ENCODE measurements around the gene KRIT1.
A peak's percentile ranks its signal among the peaks of the same experiment; 100 is the strongest.
"Not testable (repeated sequence)": the region's sequence is repeated elsewhere in the genome, so short reads cannot be mapped to it uniquely, and the experiment has no call there.

Gene KRIT1

GRCh38 chr7:92192326-92192725 lies 53.4 kb downstream of the KRIT1 start:
- no peaks in the 10 kb centered on the region for H3K27me3 ChIP-seq (ENCODE audit: control insufficient read depth in 1 of 2, insufficient read depth in 2 of 2, low read length in 2 of 2)
- no peak overlapping the region for H3K27ac ChIP-seq (ENCODE audit: low read length)
- no peaks in the 10 kb centered on the region for H3K9me3 ChIP-seq (ENCODE audit: control insufficient read depth in 2 of 2, low read length in 2 of 2)
- peaks cover 0 to 8% of the 10 kb centered on the region in 2 donors for H3K36me3 ChIP-seq (ENCODE audit: control insufficient read depth in 2 of 2, insufficient read depth in 2 of 2, low read length in 2 of 2)
- H3K4me3 ChIP-seq (ENCODE audit: low read length in 2 of 2): no peak overlapping the region
- H3K9ac ChIP-seq (ENCODE audit: low read length in 2 of 2): no peak overlapping the region
- H3K4me1 ChIP-seq (ENCODE audit: control insufficient read depth, insufficient read depth, low read length): no peaks in the 10 kb centered on the region

- not testable (repeated sequence) for H3K9me3 ChIP-seq (ENCODE audit: control insufficient read depth in 2 of 2, low read length in 2 of 2); H3K36me3 ChIP-seq (ENCODE audit: control insufficient read depth in 2 of 2, insufficient read depth in 2 of 2, low read length in 2 of 2); H3K9ac ChIP-seq (ENCODE audit: low read length in 2 of 2); H3K27ac ChIP-seq (ENCODE audit: low read length); H3K27me3 ChIP-seq (ENCODE audit: control insufficient read depth in 1 of 2, insufficient read depth in 2 of 2, low read length in 2 of 2); H3K4me1 ChIP-seq (ENCODE audit: control insufficient read depth, insufficient read depth, low read length); H3K4me3 ChIP-seq (ENCODE audit: low read length in 2 of 2)
Observed at GRCh38 chr7:92189246-92189645, 56.5 kb downstream of the KRIT1 start.

DNA sequence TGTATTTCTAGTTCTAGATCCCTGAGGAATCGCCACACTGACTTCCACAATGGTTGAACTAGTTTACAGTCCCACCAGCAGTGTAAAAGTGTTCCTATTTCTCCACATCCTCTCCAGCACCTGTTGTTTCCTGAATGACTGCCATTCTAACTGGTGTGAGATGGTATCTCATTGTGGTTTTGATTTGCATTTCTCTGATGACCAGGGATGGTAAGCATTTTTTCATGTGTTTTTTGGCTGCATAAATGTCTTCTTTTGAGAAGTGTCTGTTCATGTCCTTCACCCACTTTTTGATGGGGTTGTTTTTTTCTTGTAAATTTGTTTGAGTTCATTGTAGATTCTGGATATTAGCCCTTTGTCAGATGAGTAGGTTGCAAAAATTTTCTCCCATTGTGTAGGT lies 61.4 kb downstream of the KRIT1 start:
- not testable (repeated sequence) for H3K4me1 ChIP-seq (ENCODE audit: control insufficient read depth, insufficient read depth, low read length); H3K4me3 ChIP-seq (ENCODE audit: low read length in 2 of 2); H3K9me3 ChIP-seq (ENCODE audit: control insufficient read depth in 2 of 2, low read length in 2 of 2); H3K36me3 ChIP-seq (ENCODE audit: control insufficient read depth in 2 of 2, insufficient read depth in 2 of 2, low read length in 2 of 2); H3K27ac ChIP-seq (ENCODE audit: low read length); H3K9ac ChIP-seq (ENCODE audit: low read length in 2 of 2); H3K27me3 ChIP-seq (ENCODE audit: control insufficient read depth in 1 of 2, insufficient read depth in 2 of 2, low read length in 2 of 2)

- Histone ChIP-seq H3K4me1 (ENCODE audit: control insufficient read depth, insufficient read depth, low read length) (no peaks in the 10 kb centered on the region), H3K27ac (ENCODE audit: low read length) (peak within 1 kb of the TSS; percentile 67), H3K9ac (ENCODE audit: low read length in 2 of 2) (peak within 1 kb of the TSS; percentile 77 to 83), H3K36me3 (ENCODE audit: control insufficient read depth in 2 of 2, insufficient read depth in 2 of 2, low read length in 2 of 2) (no peaks in the 10 kb centered on the region), H3K9me3 (ENCODE audit: control insufficient read depth in 2 of 2, low read length in 2 of 2) (no peaks in the 10 kb centered on the region), H3K27me3 (ENCODE audit: control insufficient read depth in 1 of 2, insufficient read depth in 2 of 2, low read length in 2 of 2) (no peaks in the 10 kb centered on the region), H3K4me3 (ENCODE audit: low read length in 2 of 2) (peak within 1 kb of the TSS; percentile 64 to 77)
Observed at GRCh38 chr7:92178928-92179924, 66.5 kb downstream of the KRIT1 start, which contains the start of gene LRRD1. Gene LRRD1 (minus strand): TSS chr7:92179142. CDS start chr7:92165202, 13,940 bp downstream.

DNA sequence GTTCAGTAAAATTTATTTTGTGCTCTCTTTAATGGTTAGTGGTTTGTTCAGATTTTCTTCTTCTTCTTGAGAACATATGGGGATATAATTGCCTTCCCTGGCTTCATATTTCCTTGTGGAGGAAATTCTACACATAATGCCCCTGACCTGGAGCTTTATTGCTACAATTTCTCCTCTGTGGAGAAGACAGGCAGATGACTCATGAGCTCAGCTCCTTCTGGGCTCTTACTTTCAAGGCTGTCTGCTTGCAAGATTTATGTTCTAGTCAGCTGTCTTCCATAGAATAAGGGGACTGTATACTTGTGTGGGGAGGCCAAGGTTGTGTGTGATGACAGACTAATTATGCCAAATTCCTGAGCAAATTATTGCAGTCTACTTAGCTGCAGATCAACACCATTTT lies 68.4 kb downstream of the KRIT1 start:
- Histone ChIP-seq H3K27ac (ENCODE audit: low read length) (no peak overlapping the region), H3K9ac (ENCODE audit: low read length in 2 of 2) (no peak overlapping the region), H3K36me3 (ENCODE audit: control insufficient read depth in 2 of 2, insufficient read depth in 2 of 2, low read length in 2 of 2) (no peaks in the 10 kb centered on the region), H3K9me3 (ENCODE audit: control insufficient read depth in 2 of 2, low read length in 2 of 2) (no peaks in the 10 kb centered on the region), H3K27me3 (ENCODE audit: control insufficient read depth in 1 of 2, insufficient read depth in 2 of 2, low read length in 2 of 2) (no peaks in the 10 kb centered on the region), H3K4me1 (ENCODE audit: control insufficient read depth, insufficient read depth, low read length) (no peaks in the 10 kb centered on the region), H3K4me3 (ENCODE audit: low read length in 2 of 2) (no peak overlapping the region)

GRCh38 chr7:92169529-92169928 lies 76.2 kb downstream of the KRIT1 start:
- not testable (repeated sequence) for H3K9me3 ChIP-seq (ENCODE audit: control insufficient read depth in 2 of 2, low read length in 2 of 2); H3K4me1 ChIP-seq (ENCODE audit: control insufficient read depth, insufficient read depth, low read length); H3K27me3 ChIP-seq (ENCODE audit: control insufficient read depth in 1 of 2, insufficient read depth in 2 of 2, low read length in 2 of 2); H3K36me3 ChIP-seq (ENCODE audit: control insufficient read depth in 2 of 2, insufficient read depth in 2 of 2, low read length in 2 of 2); H3K9ac ChIP-seq (ENCODE audit: low read length in 2 of 2); H3K27ac ChIP-seq (ENCODE audit: low read length); H3K4me3 ChIP-seq (ENCODE audit: low read length in 2 of 2)

DNA sequence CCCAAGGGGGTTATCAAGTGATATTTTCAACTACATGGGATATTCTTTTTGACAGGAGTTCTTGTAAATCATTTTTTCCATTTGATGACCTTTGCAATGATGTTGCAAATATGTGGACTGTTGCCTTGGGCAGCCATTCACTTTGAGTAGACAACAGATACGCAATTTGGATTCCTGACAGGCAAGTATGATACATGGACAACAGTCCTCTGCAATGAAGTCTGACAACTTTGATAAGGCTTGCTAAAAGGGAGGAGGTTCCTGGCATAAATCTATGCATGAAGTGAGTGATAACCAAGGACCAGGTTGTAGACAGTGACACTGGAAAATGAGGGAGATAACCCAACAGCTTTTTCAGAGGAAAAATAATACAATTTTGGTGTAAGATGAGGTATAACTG lies 84.4 kb downstream of the KRIT1 start:
- no peaks in the 10 kb centered on the region for H3K4me1 ChIP-seq (ENCODE audit: control insufficient read depth, insufficient read depth, low read length)
- no peak overlapping the region for H3K4me3 ChIP-seq (ENCODE audit: low read length in 2 of 2)
- H3K27ac ChIP-seq (ENCODE audit: low read length): no peak overlapping the region
- H3K27me3 ChIP-seq (ENCODE audit: control insufficient read depth in 1 of 2, insufficient read depth in 2 of 2, low read length in 2 of 2): no peaks in the 10 kb centered on the region
- no peaks in the 10 kb centered on the region for H3K9me3 ChIP-seq (ENCODE audit: control insufficient read depth in 2 of 2, low read length in 2 of 2)
- H3K36me3 ChIP-seq (ENCODE audit: control insufficient read depth in 2 of 2, insufficient read depth in 2 of 2, low read length in 2 of 2): no peaks in the 10 kb centered on the region
- no peak overlapping the region for H3K9ac ChIP-seq (ENCODE audit: low read length in 2 of 2)

DNA sequence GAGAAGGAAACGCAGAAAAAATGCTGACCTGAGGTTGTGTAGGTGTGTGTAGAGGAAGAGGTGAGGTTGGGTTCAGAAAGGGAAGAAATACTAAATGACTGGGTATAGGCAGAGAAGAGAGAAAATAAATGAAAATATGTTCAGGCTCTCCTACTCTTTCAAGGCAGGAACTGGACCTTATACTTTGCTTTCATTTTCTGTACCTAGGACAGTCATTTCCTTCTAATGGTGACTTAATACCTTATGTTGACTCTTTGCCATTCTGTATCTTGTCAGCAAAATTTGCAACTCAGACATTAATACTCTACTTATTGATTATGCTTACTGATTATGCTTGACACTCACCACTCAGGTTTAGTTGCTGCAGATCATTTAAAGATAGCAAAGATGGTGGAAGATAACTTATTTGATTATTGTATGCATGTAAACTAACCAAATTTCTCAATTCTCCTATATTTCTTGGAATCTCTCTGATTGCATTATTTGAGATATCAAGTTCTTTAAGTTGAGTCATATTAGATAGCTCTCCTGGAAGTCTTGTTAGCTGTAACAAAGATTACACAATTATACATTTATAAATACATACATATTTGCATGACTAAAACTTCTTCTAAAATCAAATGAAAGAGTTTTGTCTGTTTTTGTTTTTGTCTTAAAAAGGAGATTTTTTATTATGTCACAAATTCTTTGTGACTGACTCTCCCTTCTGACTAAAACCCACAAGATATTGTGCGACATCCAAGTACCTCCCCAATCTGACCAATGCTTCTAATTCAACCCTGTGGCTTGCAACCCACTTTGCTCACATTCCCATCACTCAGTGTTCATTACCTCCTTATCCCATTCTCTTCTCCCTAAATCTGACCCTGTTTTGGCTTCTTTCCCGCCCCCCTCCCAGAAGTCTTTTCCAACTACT lies 86.8 kb downstream of the KRIT1 start:
- Histone ChIP-seq H3K9me3 (ENCODE audit: control insufficient read depth in 2 of 2, low read length in 2 of 2) (no peaks in the 10 kb centered on the region), H3K27me3 (ENCODE audit: control insufficient read depth in 1 of 2, insufficient read depth in 2 of 2, low read length in 2 of 2) (no peaks in the 10 kb centered on the region), H3K9ac (ENCODE audit: low read length in 2 of 2) (no peak overlapping the region), H3K27ac (ENCODE audit: low read length) (no peak overlapping the region), H3K4me1 (ENCODE audit: control insufficient read depth, insufficient read depth, low read length) (no peaks in the 10 kb centered on the region), H3K4me3 (ENCODE audit: low read length in 2 of 2) (no peak overlapping the region), H3K36me3 (ENCODE audit: control insufficient read depth in 2 of 2, insufficient read depth in 2 of 2, low read length in 2 of 2) (no peaks in the 10 kb centered on the region)

- Histone ChIP-seq H3K4me3 (ENCODE audit: low read length in 2 of 2) (no peak overlapping the region), H3K36me3 (ENCODE audit: control insufficient read depth in 2 of 2, insufficient read depth in 2 of 2, low read length in 2 of 2) (no peaks in the 10 kb centered on the region), H3K27ac (ENCODE audit: low read length) (no peak overlapping the region), H3K4me1 (ENCODE audit: control insufficient read depth, insufficient read depth, low read length) (no peaks in the 10 kb centered on the region), H3K27me3 (ENCODE audit: control insufficient read depth in 1 of 2, insufficient read depth in 2 of 2, low read length in 2 of 2) (no peaks in the 10 kb centered on the region), H3K9me3 (ENCODE audit: control insufficient read depth in 2 of 2, low read length in 2 of 2) (no peaks in the 10 kb centered on the region), H3K9ac (ENCODE audit: low read length in 2 of 2) (no peak overlapping the region)
Observed at GRCh38 chr7:92156990-92157389, 88.7 kb downstream of the KRIT1 start.

DNA sequence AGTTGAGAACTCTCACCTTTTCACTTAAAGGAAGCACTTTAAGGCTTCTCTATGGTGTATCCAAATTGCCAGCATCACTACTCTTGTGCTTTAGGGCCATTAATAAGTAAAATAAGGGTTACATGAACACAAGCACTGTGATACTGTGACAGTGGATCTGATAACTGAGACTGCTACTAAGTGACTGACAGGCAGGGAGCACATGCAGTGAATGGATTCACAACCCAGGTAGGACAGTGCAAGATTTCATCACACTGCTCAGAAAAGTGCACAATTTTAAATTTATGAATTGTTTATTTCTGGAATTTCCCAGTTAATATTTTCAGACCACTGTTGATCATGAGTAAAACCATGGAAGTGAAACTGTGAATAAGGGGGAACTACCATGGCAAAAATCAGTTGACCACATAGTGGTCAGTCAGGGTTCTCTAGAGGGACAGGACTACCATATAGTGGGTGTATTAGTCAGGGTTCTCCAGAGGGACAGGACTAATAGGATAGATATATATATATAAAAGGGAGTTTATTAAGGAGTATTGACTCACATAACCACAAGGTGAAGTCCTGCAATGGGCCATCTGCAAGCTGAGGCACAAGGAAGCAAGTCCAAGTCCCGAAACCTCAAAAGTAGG lies 90.5 kb downstream of the KRIT1 start:
- no peak overlapping the region for H3K4me3 ChIP-seq (ENCODE audit: low read length in 2 of 2)
- no peaks in the 10 kb centered on the region for H3K27me3 ChIP-seq (ENCODE audit: control insufficient read depth in 1 of 2, insufficient read depth in 2 of 2, low read length in 2 of 2)
- no peaks in the 10 kb centered on the region for H3K36me3 ChIP-seq (ENCODE audit: control insufficient read depth in 2 of 2, insufficient read depth in 2 of 2, low read length in 2 of 2)
- H3K9ac ChIP-seq (ENCODE audit: low read length in 2 of 2): no peak overlapping the region
- H3K9me3 ChIP-seq (ENCODE audit: control insufficient read depth in 2 of 2, low read length in 2 of 2): no peaks in the 10 kb centered on the region
- no peaks in the 10 kb centered on the region for H3K4me1 ChIP-seq (ENCODE audit: control insufficient read depth, insufficient read depth, low read length)
- H3K27ac ChIP-seq (ENCODE audit: low read length): no peak overlapping the region
